GM12891 (cell line): ENCODE data around the gene HNRNPCL1. TPM values are rescaled to one million over a fixed set of nuclear protein-coding genes. Genes with fewer than 3 reads are reported as not detected.
"Not testable (repeated sequence)": the region's sequence is repeated elsewhere in the genome, so short reads cannot be mapped to it uniquely, and the experiment has no call there.

Source experiments
- DNase-seq: peaks from one replicate; pipeline ENCODE4 v3.0.0; 2011; ENCODE audit warnings: low spot score; ENCODE audit not compliant: insufficient read length
- FAIRE-seq: peaks from 2 replicates; lab custom pipeline; 2011; peaks lifted over from hg19 to GRCh38; lab: Jason Lieb, UNC
- PAX5 ChIP-seq: IDR thresholded peaks from 2 replicates; pipeline ENCODE4 v1.6.1; 2011; ENCODE audit warnings: low read length, moderate library complexity, mild to moderate bottlenecking; ENCODE audit not compliant: insufficient read depth, severe bottlenecking
- POLR2A ChIP-seq: IDR thresholded peaks from 2 replicates; pipeline ENCODE4 v1.6.1; 2011; ENCODE audit warnings: low read depth, low read length, control low read depth
- POLR2AphosphoS5 ChIP-seq: IDR thresholded peaks from 2 replicates; pipeline ENCODE4 v1.6.1; 2011; ENCODE audit warnings: low read depth, low read length, control low read depth
- POU2F2 ChIP-seq: IDR thresholded peaks from 2 replicates; pipeline ENCODE4 v1.6.1; 2011; ENCODE audit warnings: low read depth, mild to moderate bottlenecking, control low read depth, low read length, moderate library complexity
- SPI1 ChIP-seq: IDR thresholded peaks from 2 replicates; pipeline ENCODE4 v1.6.1; 2011; ENCODE audit warnings: low read depth, low read length, control low read depth
- TAF1 ChIP-seq: IDR thresholded peaks from 2 replicates; pipeline ENCODE4 v1.6.1; 2011; ENCODE audit warnings: low read depth, low read length, control low read depth
- polyA plus RNA-seq: library from polyadenylated mRNA; unstranded; fragments of >200 nt; gene quantifications from one replicate; pipeline ENCODE4 v1.2.1, GENCODE V29; 2012; ENCODE audit warnings: low read depth, missing spikeins, inconsistent platforms; ENCODE audit not compliant: missing spikeins

The HNRNPCL1 gene
- polyA plus RNA-seq = 0.08 TPM

- FAIRE-seq, DNase-seq: not testable (repeated sequence)
Observed at GRCh38 chr1:12848620-12849019, at the start of gene HNRNPCL1. Gene HNRNPCL1, minus strand, starts transcription at chr1:12848720. Its CDS starts 431 bp downstream, at chr1:12848289.

GRCh38 chr1:12898170-12898569 is 49.6 kb upstream of the HNRNPCL1 start, which contains the start of gene PRAMEF10:
Gene PRAMEF10, minus strand, starts transcription at chr1:12898270. Its CDS starts 2,423 bp downstream, at chr1:12895847.
- DNase-seq, FAIRE-seq: not testable (repeated sequence)

GRCh38 chr1:12886101-12886500 is 37.6 kb upstream of the HNRNPCL1 start, which contains the start of gene PRAMEF4:
Gene PRAMEF4, minus strand, starts transcription at chr1:12886201. Its CDS starts 2,807 bp downstream, at chr1:12883394.
- FAIRE-seq, DNase-seq: not testable (repeated sequence)

- DNase-seq, FAIRE-seq: not testable (repeated sequence)
Observed at GRCh38 chr1:12878453-12878852, 29.9 kb upstream of the HNRNPCL1 start.

- FAIRE-seq, DNase-seq: not testable (repeated sequence)
Observed at GRCh38 chr1:12863131-12863880, 14.8 kb upstream of the HNRNPCL1 start.

- not testable (repeated sequence) for DNase-seq, FAIRE-seq
Observed at GRCh38 chr1:12856786-12857185, 8.3 kb upstream of the HNRNPCL1 start, which contains the start of gene PRAMEF2. Gene PRAMEF2, plus strand, starts transcription at chr1:12857086. Its CDS starts 1,924 bp downstream, at chr1:12859010.

- no peak for TF ChIP-seq SPI1
- TF ChIP-seq TAF1 = no peak
- TF ChIP-seq POLR2AphosphoS5 = no peak
- no peak for TF ChIP-seq POU2F2
- TF ChIP-seq PAX5 = no peak
- no peak for TF ChIP-seq POLR2A
- DNase-seq (no peak), FAIRE-seq (no peak)
Observed at GRCh38 chr1:12851779-12852178, 3.3 kb upstream of the HNRNPCL1 start.

- FAIRE-seq, DNase-seq: not testable (repeated sequence)
Observed at GRCh38 chr1:12833251-12833650, 15.3 kb downstream of the HNRNPCL1 start.

GRCh38 chr1:12831310-12831709 is 17.2 kb downstream of the HNRNPCL1 start, which contains the start of gene PRAMEF11:
Gene PRAMEF11, minus strand, starts transcription at chr1:12831410. Its CDS starts 2,621 bp downstream, at chr1:12828789.
- FAIRE-seq, DNase-seq: not testable (repeated sequence)

- not testable (repeated sequence) for FAIRE-seq, DNase-seq
Observed at GRCh38 chr1:12819061-12819460, 29.5 kb downstream of the HNRNPCL1 start.

- TF ChIP-seq TAF1 (no peak), SPI1 (no peak), POLR2AphosphoS5 (no peak), PAX5 (no peak), POU2F2 (no peak), POLR2A (no peak)
- DNase-seq (no peak), FAIRE-seq (no peak)
Observed at GRCh38 chr1:12811409-12811784, 37.1 kb downstream of the HNRNPCL1 start.

GRCh38 chr1:12810691-12811408 is 37.7 kb downstream of the HNRNPCL1 start:
- DNase-seq = no peak
- FAIRE-seq = no peak
- TF ChIP-seq POLR2AphosphoS5 = no peak
- no peak for TF ChIP-seq POLR2A
- no peak for TF ChIP-seq PAX5
- no peak for TF ChIP-seq POU2F2
- no peak for TF ChIP-seq SPI1
- no peak for TF ChIP-seq TAF1
